ENCODE measurements around the gene TTC21B. TPM values are rescaled to one million over a fixed set of nuclear protein-coding genes. Genes with fewer than 3 reads are reported as not detected.

TTC21B gene
- total RNA-seq, 4 donors from 2014 or later: 27.6 to 79.2 (median 36.9) TPM

DNA sequence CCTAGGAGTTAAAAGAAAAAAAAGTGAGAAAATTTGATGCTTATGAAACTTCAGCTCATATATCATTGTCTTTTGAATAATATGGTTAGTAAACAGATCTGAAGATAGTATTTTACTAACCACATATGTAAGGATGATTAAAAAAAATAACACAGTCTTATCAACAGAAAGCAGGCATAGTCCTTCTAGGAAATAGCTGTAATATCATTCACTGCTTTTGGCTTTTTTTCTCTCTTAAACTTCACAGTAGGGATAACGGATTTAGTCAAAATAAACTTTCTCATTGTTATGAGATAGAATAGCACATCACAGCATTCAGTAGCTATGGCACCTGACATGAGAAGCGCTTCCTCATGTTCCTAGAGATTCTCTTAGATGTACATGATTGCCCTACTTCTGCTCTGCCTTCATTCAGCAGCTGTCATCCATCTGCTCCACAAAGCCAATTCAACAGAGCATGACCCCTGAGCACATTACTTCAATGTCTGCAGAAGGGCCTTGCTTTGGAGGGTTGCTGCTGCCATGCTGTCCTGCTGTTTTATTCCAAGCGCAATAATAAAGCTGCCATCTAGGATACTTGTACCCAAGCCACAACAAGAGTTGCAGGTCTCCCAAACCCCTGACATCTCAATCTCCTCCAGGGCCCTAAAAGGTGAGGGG lies 67.0 kb downstream of the TTC21B start:
- no peaks in the 10 kb centered on the region for H3K9me3 ChIP-seq
- no peak for DNase-seq
- no peaks in the 10 kb centered on the region for H3K36me3 ChIP-seq
- no peak overlapping the region for H3K27ac ChIP-seq
- H3K27me3 ChIP-seq: no peaks in the 10 kb centered on the region
- TF ChIP-seq POLR2A (IDR thresholded peaks at IDR 0.05): no peak
- TF ChIP-seq, protein P1, sequence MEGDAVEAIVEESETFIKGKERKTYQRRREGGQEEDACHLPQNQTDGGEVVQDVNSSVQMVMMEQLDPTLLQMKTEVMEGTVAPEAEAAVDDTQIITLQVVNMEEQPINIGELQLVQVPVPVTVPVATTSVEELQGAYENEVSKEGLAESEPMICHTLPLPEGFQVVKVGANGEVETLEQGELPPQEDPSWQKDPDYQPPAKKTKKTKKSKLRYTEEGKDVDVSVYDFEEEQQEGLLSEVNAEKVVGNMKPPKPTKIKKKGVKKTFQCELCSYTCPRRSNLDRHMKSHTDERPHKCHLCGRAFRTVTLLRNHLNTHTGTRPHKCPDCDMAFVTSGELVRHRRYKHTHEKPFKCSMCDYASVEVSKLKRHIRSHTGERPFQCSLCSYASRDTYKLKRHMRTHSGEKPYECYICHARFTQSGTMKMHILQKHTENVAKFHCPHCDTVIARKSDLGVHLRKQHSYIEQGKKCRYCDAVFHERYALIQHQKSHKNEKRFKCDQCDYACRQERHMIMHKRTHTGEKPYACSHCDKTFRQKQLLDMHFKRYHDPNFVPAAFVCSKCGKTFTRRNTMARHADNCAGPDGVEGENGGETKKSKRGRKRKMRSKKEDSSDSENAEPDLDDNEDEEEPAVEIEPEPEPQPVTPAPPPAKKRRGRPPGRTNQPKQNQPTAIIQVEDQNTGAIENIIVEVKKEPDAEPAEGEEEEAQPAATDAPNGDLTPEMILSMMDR (IDR thresholded peaks at IDR 0.05): no peak
- no peaks in the 10 kb centered on the region for H3K4me1 ChIP-seq
- intact Hi-C loops (cut with DNase I; ENCODE audit: low total_unique reads): no loop called here
- H3K4me3 ChIP-seq: no peak overlapping the region

GRCh38 chr2:165877565-165878550 lies 75.7 kb downstream of the TTC21B start:
- no peak overlapping the region for H3K4me3 ChIP-seq
- TF ChIP-seq, protein P1 (IDR thresholded peaks at IDR 0.05): no peak
- TF ChIP-seq POLR2A (IDR thresholded peaks at IDR 0.05): no peak
- no peaks in the 10 kb centered on the region for H3K36me3 ChIP-seq
- no peak for DNase-seq
- H3K27ac ChIP-seq: no peak overlapping the region
- intact Hi-C loops (cut with DNase I; ENCODE audit: low total_unique reads): no loop called here
- H3K27me3 ChIP-seq: no peaks in the 10 kb centered on the region
- H3K4me1 ChIP-seq: no peaks in the 10 kb centered on the region
- no peaks in the 10 kb centered on the region for H3K9me3 ChIP-seq

GRCh38 chr2:165876712-165877111 lies 76.9 kb downstream of the TTC21B start:
- no peak for TF ChIP-seq POLR2A (IDR thresholded peaks at IDR 0.05)
- TF ChIP-seq, protein P1 (IDR thresholded peaks at IDR 0.05): no peak
- no peaks in the 10 kb centered on the region for H3K4me1 ChIP-seq
- H3K36me3 ChIP-seq: no peaks in the 10 kb centered on the region
- intact Hi-C loops (cut with DNase I; ENCODE audit: low total_unique reads): no loop called here
- no peak overlapping the region for H3K27ac ChIP-seq
- H3K4me3 ChIP-seq: no peak overlapping the region
- no peaks in the 10 kb centered on the region for H3K9me3 ChIP-seq
- DNase-seq: no peak
- no peaks in the 10 kb centered on the region for H3K27me3 ChIP-seq

DNA sequence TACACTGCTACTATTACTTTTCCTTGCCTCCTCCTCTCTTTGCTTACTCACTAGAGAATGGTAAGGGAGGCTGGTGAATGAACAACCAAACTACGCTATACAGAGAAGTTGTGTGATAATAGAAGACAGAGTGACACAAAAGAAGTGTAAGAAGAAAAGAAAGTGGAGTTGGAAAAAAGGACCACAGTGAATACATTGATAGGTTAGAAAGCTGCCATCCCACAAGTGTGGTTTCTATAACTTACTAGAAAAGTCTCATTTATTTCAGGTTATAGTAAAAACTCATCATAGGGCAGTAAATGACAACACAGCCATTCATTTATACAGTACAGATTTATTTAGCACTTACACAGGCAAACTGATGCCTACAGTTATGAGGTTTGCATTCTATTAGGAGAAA lies 77.3 kb downstream of the TTC21B start:
- no peaks in the 10 kb centered on the region for H3K27me3 ChIP-seq
- intact Hi-C loops (cut with DNase I; ENCODE audit: low total_unique reads): no loop called here
- H3K36me3 ChIP-seq: no peaks in the 10 kb centered on the region

More for the DNA sequence above, 77.3 kb downstream of the TTC21B start:
- no peaks in the 10 kb centered on the region for H3K9me3 ChIP-seq
- no peak for DNase-seq
- H3K27ac ChIP-seq: no peak overlapping the region
- no peaks in the 10 kb centered on the region for H3K4me1 ChIP-seq
- no peak for TF ChIP-seq POLR2A (IDR thresholded peaks at IDR 0.05)
- TF ChIP-seq, protein P1 (IDR thresholded peaks at IDR 0.05): no peak
- no peak overlapping the region for H3K4me3 ChIP-seq
